ENCODE results near the gene KCNMA1. TPM values are rescaled to one million over a fixed set of nuclear protein-coding genes. Genes with fewer than 3 reads are reported as not detected.
"Not testable (repeated sequence)": the region's sequence is repeated elsewhere in the genome, so short reads cannot be mapped to it uniquely, and the experiment has no call there.

KCNMA1 gene
- total RNA-seq, 2 experiments from 2014 or later, result not detected

DNA sequence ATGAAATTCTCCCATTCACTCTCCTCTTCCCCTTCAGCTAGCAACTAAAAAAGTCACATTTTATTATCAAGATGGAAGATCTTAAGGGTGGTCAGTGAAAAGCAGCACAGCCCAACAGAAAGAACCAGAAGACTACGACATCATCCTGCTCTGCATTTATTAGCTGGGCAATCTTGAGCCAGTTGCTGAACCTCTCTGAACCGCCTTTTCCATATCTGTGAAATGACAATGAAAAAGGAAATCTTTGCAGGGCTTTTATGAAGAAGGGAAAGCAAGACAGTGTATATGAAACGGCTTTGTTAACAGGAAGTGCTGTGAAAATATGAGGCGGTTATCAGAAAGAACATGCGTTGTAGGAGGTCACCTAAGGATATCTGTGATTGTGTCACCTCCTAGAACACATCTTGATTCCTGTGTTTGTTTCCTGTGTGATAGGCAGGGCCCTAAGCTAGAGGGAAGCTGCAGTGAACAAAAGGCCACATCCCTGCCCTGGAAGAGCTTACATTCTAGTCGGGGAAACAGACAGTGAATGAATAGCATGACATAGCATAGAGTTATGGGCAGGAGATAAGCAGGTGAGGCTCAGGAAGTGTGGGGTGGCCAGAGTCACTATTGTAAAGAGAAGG is 36.0 kb upstream of the KCNMA1 start:
- DNase-seq, result no peak
- H3K4me3 Mint-ChIP-seq, result no peak overlapping the region
- peaks cover 10% of the 10 kb centered on the region for H3K27me3 Mint-ChIP-seq
- no peaks in the 10 kb centered on the region for H3K4me1 Mint-ChIP-seq (ENCODE audit: low read depth)
- ChIA-PET CTCF (no interaction called here), POLR2A (no interaction called here)
- intact Hi-C loops (cut with micrococcal nuclease), result no loop called here
- H3K36me3 Mint-ChIP-seq, result no peaks in the 10 kb centered on the region
- no peak overlapping the region for H3K27ac Mint-ChIP-seq
- no peaks in the 10 kb centered on the region for H3K9me3 Mint-ChIP-seq

DNA sequence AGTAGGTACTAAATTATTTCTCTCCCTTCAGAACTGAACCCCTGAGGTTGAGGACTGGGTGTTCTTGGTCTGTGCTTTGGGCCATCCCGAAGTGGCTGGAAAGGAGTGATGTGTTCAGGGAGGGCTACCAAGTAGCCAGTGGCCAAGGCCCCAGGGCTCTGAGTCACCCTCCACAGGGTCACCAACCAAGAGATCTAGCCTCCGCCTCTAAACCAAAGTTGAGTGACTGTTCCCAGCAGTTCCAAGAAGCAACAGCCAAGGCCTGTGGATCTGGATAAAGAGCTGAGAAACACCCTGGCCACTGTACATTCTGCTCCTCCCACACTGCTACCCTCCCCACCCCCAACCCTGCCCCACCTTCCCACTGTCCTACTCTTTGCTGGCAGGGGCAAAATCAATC is 35.5 kb upstream of the KCNMA1 start:
- no peaks in the 10 kb centered on the region for H3K36me3 Mint-ChIP-seq
- intact Hi-C loops (cut with micrococcal nuclease), result no loop called here
- no peak overlapping the region for H3K27ac Mint-ChIP-seq
- no peak for DNase-seq
- ChIA-PET POLR2A (no interaction called here), CTCF (no interaction called here)
- no peaks in the 10 kb centered on the region for H3K9me3 Mint-ChIP-seq
- peaks cover 11% of the 10 kb centered on the region for H3K27me3 Mint-ChIP-seq
- H3K4me1 Mint-ChIP-seq (ENCODE audit: low read depth), result no peaks in the 10 kb centered on the region
- no peak overlapping the region for H3K4me3 Mint-ChIP-seq

DNA sequence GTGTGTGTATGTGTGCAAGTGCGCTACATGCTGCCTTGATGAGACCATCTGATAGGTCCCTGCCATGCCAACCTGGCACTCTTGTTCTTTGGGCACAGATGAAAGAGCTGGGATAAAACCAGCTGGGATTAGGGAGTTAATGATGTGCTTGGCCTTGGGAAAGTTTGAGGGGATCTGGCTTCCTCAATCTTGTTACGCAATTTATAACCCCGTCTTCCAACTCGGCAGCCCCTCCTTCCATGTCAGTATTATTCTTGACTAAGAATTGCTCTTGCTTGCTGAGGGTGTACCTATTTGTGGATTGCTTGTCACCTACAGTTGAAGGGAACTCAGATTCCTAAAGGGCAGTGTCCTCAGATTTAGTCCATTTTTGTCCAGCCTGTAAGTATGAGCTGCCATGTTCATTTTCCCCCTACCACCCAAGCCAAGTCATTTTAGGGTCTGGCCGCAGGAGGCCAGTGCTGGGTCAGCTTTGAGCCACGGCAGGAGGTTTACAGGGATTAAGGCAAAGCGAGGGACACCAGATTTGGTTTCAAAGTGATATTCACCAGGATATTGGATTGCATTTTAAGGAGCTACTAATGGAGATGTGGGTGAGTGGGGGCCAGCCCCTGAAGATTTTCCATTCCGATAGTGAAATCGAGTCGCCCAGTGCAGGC is 34.1 kb upstream of the KCNMA1 start:
- no peak for DNase-seq
- intact Hi-C loops (cut with micrococcal nuclease), result no loop called here
- Mint-ChIP-seq H3K27ac (no peak overlapping the region), H3K36me3 (no peaks in the 10 kb centered on the region), H3K4me3 (no peak overlapping the region), H3K4me1 (ENCODE audit: low read depth) (no peaks in the 10 kb centered on the region), H3K9me3 (no peaks in the 10 kb centered on the region), H3K27me3 (peaks cover 15% of the 10 kb centered on the region)
- POLR2A ChIA-PET, result no interaction called here
- CTCF ChIA-PET, result no interaction called here

- H3K9me3 Mint-ChIP-seq, result no peaks in the 10 kb centered on the region
- no peak overlapping the region for H3K27ac Mint-ChIP-seq
- H3K4me3 Mint-ChIP-seq, result no peak overlapping the region
- no peak for DNase-seq
- ChIA-PET CTCF (no interaction called here), POLR2A (no interaction called here)
- intact Hi-C loops (cut with micrococcal nuclease), result no loop called here
- H3K4me1 Mint-ChIP-seq (ENCODE audit: low read depth), result no peaks in the 10 kb centered on the region
- H3K27me3 Mint-ChIP-seq, result peaks cover 15% of the 10 kb centered on the region
- no peaks in the 10 kb centered on the region for H3K36me3 Mint-ChIP-seq
Observed at GRCh38 chr10:77670817-77671443, 33.3 kb upstream of the KCNMA1 start.

- ChIA-PET CTCF (no interaction called here), POLR2A (no interaction called here)
- Mint-ChIP-seq H3K27me3 (peaks cover 18% of the 10 kb centered on the region), H3K36me3 (no peaks in the 10 kb centered on the region), H3K4me3 (no peak overlapping the region), H3K9me3 (no peaks in the 10 kb centered on the region), H3K4me1 (ENCODE audit: low read depth) (no peaks in the 10 kb centered on the region), H3K27ac (no peak overlapping the region)
- DNase-seq, result no peak
- intact Hi-C loops (cut with micrococcal nuclease), result no loop called here
Observed at GRCh38 chr10:77669892-77670291, 32.3 kb upstream of the KCNMA1 start.

DNA sequence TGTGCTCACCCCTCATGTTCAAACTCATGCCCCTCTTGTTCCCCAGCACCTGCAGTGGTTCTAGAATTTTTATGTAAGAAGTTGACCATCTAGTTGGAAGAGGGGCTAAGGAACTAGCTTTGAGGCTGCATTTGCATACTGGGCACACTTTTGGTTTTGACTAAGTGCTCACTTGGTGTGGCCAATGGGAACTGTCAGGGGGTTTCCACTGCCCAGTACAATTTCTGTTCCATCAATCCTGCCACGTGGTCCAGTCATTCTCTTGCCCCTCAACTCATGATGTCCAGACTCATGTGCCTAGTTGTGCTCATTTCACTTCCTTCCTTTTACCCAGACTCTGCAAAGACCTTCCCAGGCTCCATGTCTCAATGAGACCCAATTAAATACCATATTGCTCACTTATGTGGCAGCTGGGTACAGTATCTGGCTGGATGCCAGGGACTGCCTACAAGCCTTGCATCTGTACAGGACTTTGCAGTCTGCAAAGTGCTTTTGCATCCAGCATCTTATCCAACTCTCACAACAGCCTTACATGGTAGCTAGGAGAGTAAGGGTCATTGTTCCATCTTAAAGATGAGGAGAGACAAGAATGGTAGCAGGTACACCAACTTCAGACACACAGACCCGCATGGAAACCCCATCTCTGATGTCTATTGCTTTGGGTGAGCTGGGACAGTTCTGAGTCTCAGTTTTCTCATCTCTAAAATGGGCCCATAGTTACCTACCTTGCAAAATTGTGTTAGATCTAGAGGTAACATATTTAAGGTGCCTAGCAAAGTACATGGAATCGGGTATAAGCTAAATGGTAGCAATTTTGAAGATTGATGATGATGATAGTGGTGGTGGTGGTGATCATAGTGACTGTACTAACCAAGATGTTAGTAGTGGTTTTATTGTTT is 30.1 kb upstream of the KCNMA1 start:
- ChIA-PET POLR2A (no interaction called here), CTCF (no interaction called here)
- no peak overlapping the region for H3K27ac Mint-ChIP-seq
- intact Hi-C loops (cut with micrococcal nuclease), result no loop called here
- no peaks in the 10 kb centered on the region for H3K36me3 Mint-ChIP-seq
- H3K27me3 Mint-ChIP-seq, result peaks cover 20% of the 10 kb centered on the region
- H3K4me3 Mint-ChIP-seq, result no peak overlapping the region
- H3K4me1 Mint-ChIP-seq (ENCODE audit: low read depth), result no peaks in the 10 kb centered on the region
- DNase-seq, result no peak
- H3K9me3 Mint-ChIP-seq, result no peaks in the 10 kb centered on the region

DNA sequence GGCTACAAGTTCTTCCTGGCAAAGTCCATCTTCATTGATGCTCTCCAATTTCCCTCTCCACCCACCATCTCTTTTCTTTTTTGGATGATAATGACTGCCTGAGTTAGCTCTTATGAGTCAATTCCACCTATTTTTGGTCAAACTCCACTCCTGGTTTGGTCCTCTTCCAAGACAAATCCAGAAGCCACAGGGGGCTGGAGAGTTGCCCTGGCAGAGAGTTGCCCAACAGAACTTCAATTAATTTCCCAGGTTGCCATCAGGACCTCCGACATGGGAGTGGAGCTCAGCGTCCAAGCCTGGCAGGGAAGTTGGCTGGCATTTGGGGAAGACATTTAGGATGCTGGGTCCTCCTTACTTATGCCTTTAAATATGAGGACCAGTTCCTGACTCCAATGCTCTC is 29.2 kb upstream of the KCNMA1 start:
- POLR2A ChIA-PET, result no interaction called here
- no peak for DNase-seq
- peaks cover 20% of the 10 kb centered on the region for H3K27me3 Mint-ChIP-seq
- H3K4me1 Mint-ChIP-seq (ENCODE audit: low read depth), result no peaks in the 10 kb centered on the region
- H3K36me3 Mint-ChIP-seq, result no peaks in the 10 kb centered on the region
- H3K27ac Mint-ChIP-seq, result no peak overlapping the region
- H3K4me3 Mint-ChIP-seq, result no peak overlapping the region
- intact Hi-C loops (cut with micrococcal nuclease), result no loop called here
- CTCF ChIA-PET, result no interaction called here
- H3K9me3 Mint-ChIP-seq, result no peaks in the 10 kb centered on the region

GRCh38 chr10:77664696-77665095 is 27.1 kb upstream of the KCNMA1 start:
- Mint-ChIP-seq H3K27me3 (peaks cover 22% of the 10 kb centered on the region), H3K9me3 (no peaks in the 10 kb centered on the region), H3K27ac (no peak overlapping the region), H3K36me3 (no peaks in the 10 kb centered on the region), H3K4me1 (ENCODE audit: low read depth) (no peaks in the 10 kb centered on the region), H3K4me3 (no peak overlapping the region)
- intact Hi-C loops (cut with micrococcal nuclease), result no loop called here
- POLR2A ChIA-PET, result no interaction called here
- no peak for DNase-seq
- CTCF ChIA-PET, result interaction anchor here (0.6 kb wide), 1 partner anchor 21 kb away, joined by 4 read pairs; no protein-coding TSS in a partner anchor

- H3K27ac Mint-ChIP-seq, result no peak overlapping the region
- no peak for DNase-seq
- H3K4me3 Mint-ChIP-seq, result no peak overlapping the region
- CTCF ChIA-PET, result no interaction called here
- peaks cover 4% of the 10 kb centered on the region for H3K9me3 Mint-ChIP-seq
- H3K4me1 Mint-ChIP-seq (ENCODE audit: low read depth), result no peaks in the 10 kb centered on the region
- H3K27me3 Mint-ChIP-seq, result peaks cover 21% of the 10 kb centered on the region
- POLR2A ChIA-PET, result no interaction called here
- intact Hi-C loops (cut with micrococcal nuclease), result no loop called here
- no peaks in the 10 kb centered on the region for H3K36me3 Mint-ChIP-seq
Observed at GRCh38 chr10:77664008-77664407, 26.4 kb upstream of the KCNMA1 start.

DNA sequence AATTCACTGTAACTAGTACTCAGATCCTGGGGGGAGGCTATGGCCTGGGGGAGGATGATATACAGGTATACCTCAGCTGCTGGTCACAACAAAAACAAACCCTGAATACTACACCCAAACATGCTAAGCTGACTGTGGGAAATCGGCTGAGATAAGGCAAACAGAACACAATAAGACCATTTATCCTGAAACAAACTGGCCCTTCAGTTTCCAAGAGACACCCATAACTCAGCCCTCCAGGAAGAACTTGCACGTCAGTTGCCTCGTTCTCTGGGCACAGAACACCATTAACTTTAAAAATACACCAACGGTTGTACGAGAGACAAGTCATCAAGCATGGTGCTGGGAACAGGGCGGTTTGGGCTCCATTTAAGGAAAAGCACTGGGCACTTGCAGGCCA is 24.1 kb upstream of the KCNMA1 start:
- no peak for DNase-seq
- no peaks in the 10 kb centered on the region for H3K4me1 Mint-ChIP-seq (ENCODE audit: low read depth)
- no peak overlapping the region for H3K27ac Mint-ChIP-seq
- H3K4me3 Mint-ChIP-seq, result no peak overlapping the region
- ChIA-PET POLR2A (no interaction called here), CTCF (no interaction called here)
- intact Hi-C loops (cut with micrococcal nuclease), result no loop called here
- peaks cover 12% of the 10 kb centered on the region for H3K27me3 Mint-ChIP-seq
- peaks cover 17% of the 10 kb centered on the region for H3K9me3 Mint-ChIP-seq
- no peaks in the 10 kb centered on the region for H3K36me3 Mint-ChIP-seq

GRCh38 chr10:77661100-77661499 is 23.5 kb upstream of the KCNMA1 start:
- intact Hi-C loops (cut with micrococcal nuclease), result no loop called here
- Mint-ChIP-seq H3K4me1 (ENCODE audit: low read depth) (no peaks in the 10 kb centered on the region), H3K27ac (no peak overlapping the region), H3K4me3 (no peak overlapping the region), H3K9me3 (peaks cover 17% of the 10 kb centered on the region), H3K36me3 (no peaks in the 10 kb centered on the region), H3K27me3 (peaks cover 11% of the 10 kb centered on the region)
- DNase-seq, result no peak
- CTCF ChIA-PET, result no interaction called here
- POLR2A ChIA-PET, result no interaction called here

DNA sequence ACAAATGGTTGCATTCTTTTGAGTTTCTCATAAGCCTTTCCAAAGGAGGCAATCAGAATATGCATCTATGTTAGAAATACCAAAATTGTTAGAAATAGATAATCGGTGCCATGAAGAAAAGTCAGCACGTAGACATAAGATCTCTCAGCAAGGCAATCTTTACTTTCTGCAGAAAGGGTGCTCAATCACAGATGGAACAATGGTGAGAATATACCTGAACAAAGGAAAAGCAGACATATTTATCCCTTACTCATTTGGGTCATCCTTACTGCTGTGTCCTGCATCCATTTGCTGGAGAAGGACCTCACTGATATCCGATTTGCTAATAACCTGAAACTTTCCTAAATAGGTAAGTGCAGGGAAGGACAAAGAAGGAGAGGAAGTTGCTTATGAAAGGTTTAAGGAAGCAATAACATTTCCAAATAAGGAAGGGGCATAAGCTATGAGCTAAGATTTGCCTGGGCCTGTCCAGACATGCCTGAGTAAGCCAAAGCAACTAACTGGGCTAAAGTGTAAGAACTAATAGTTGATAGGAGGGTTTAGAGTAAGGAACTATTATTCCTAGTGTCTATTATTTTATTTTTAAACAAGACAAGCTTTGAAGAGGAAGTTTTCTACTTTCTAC is 21.6 kb upstream of the KCNMA1 start:
- H3K27me3 Mint-ChIP-seq; POLR2A ChIA-PET; H3K36me3 Mint-ChIP-seq; H3K27ac Mint-ChIP-seq; CTCF ChIA-PET; H3K4me1 Mint-ChIP-seq (ENCODE audit: low read depth); H3K4me3 Mint-ChIP-seq; intact Hi-C loops (cut with micrococcal nuclease); DNase-seq: not testable (repeated sequence)
- peaks cover 17% of the 10 kb centered on the region for H3K9me3 Mint-ChIP-seq

All from activated CD4-positive, alpha-beta memory T cell treated with anti-CD3 and anti-CD28 coated beads for 36 hours (primary cell).